ENCODE data around the gene CARD18.

Gene CARD18

GRCh38 chr11:105177658-105178057 is 38.1 kb upstream of the CARD18 start:
- DNase-seq (ENCODE audit: low spot score) = peak; percentile 20
- H3K27ac ChIP-seq = no peak overlapping the region
- no peak for TF ChIP-seq CTCF (conservative IDR thresholded peaks at IDR 0.05; ENCODE audit: low read depth)
- ChIA-PET POLR2A (ENCODE audit: low non-redundant PET) (no interaction called here), CTCF (no interaction called here)

- no peak for DNase-seq (ENCODE audit: low spot score)
- ChIA-PET POLR2A (ENCODE audit: low non-redundant PET) (no interaction called here), CTCF (no interaction called here)
- TF ChIP-seq CTCF (conservative IDR thresholded peaks at IDR 0.05; ENCODE audit: low read depth) = no peak
- no peak overlapping the region for H3K27ac ChIP-seq
Observed at GRCh38 chr11:105168457-105168856, 28.9 kb upstream of the CARD18 start.

- no peak overlapping the region for H3K27ac ChIP-seq
- POLR2A ChIA-PET (ENCODE audit: low non-redundant PET) = no interaction called here
- TF ChIP-seq CTCF (conservative IDR thresholded peaks at IDR 0.05; ENCODE audit: low read depth) = no peak
- CTCF ChIA-PET = no interaction called here
- no peak for DNase-seq (ENCODE audit: low spot score)
Observed at GRCh38 chr11:105167244-105167643, 27.7 kb upstream of the CARD18 start.

GRCh38 chr11:105164208-105164607 is 24.6 kb upstream of the CARD18 start:
- no peak for TF ChIP-seq CTCF (conservative IDR thresholded peaks at IDR 0.05; ENCODE audit: low read depth)
- ChIA-PET POLR2A (ENCODE audit: low non-redundant PET) (no interaction called here), CTCF (no interaction called here)
- no peak for DNase-seq (ENCODE audit: low spot score)
- no peak overlapping the region for H3K27ac ChIP-seq

- DNase-seq (ENCODE audit: low spot score) = no peak
- TF ChIP-seq CTCF (conservative IDR thresholded peaks at IDR 0.05; ENCODE audit: low read depth) = no peak
- POLR2A ChIA-PET (ENCODE audit: low non-redundant PET) = no interaction called here
- H3K27ac ChIP-seq = no peak overlapping the region
- CTCF ChIA-PET = no interaction called here
Observed at GRCh38 chr11:105162506-105162905, 22.9 kb upstream of the CARD18 start.

GRCh38 chr11:105158436-105158835 is 18.9 kb upstream of the CARD18 start:
- TF ChIP-seq CTCF (conservative IDR thresholded peaks at IDR 0.05; ENCODE audit: low read depth) = no peak
- DNase-seq (ENCODE audit: low spot score) = no peak
- ChIA-PET CTCF (no interaction called here), POLR2A (ENCODE audit: low non-redundant PET) (no interaction called here)
- no peak overlapping the region for H3K27ac ChIP-seq

- ChIA-PET CTCF (no interaction called here), POLR2A (ENCODE audit: low non-redundant PET) (no interaction called here)
- no peak for DNase-seq (ENCODE audit: low spot score)
- no peak overlapping the region for H3K27ac ChIP-seq
- TF ChIP-seq CTCF (conservative IDR thresholded peaks at IDR 0.05; ENCODE audit: low read depth) = no peak
Observed at GRCh38 chr11:105156720-105157119, 17.2 kb upstream of the CARD18 start.

Measured in RWPE1 (cell line).